Breast epithelium (tissue), 4 donors: ENCODE results near the gene TBC1D8. TPM values are rescaled to one million over a fixed set of nuclear protein-coding genes. Genes with fewer than 3 reads are reported as not detected.

ENCODE experiments used
- DNase-seq, 2 donors: peaks; one replicate each; pipeline ENCODE4 v3.0.0-alpha.2; 2019; ENCODE audit warnings: low spot score in 2 of 2
- H3K27ac ChIP-seq, 2 donors: fragments of 200-600 bp; sonication (generic) in 1 of 2; one replicate each; pipeline ENCODE4 v1.5.1; 2016 to 2019; ENCODE audit warnings: mild to moderate bottlenecking in 1 of 2
- H3K27me3 ChIP-seq, 2 donors: fragments of 200-600 bp; sonication (generic) in 1 of 2; one replicate each; pipeline versions ENCODE4 v1.5.1 to v1.6.0; 2017 to 2019; ENCODE audit warnings: control low read depth in 1 of 2, mild to moderate bottlenecking in 1 of 2
- H3K36me3 ChIP-seq: fragments of 200-600 bp; one replicate; pipeline ENCODE4 v1.5.1; 2019
- H3K4me1 ChIP-seq, 2 donors: fragments of 200-600 bp; sonication (generic); one replicate each; pipeline ENCODE4 v1.5.1; 2016 to 2019; ENCODE audit warnings: control low read depth in 1 of 2
- H3K4me3 ChIP-seq, 3 donors: fragments of 200-600 bp; sonication (generic); 1 replicate in 2 of 3; 2 replicates in 1 of 3; pipeline ENCODE4 v1.5.1; 2016 to 2019; ENCODE audit warnings: mild to moderate bottlenecking in 3 of 3, moderate library complexity in 2 of 3
- H3K9me3 ChIP-seq, 2 donors: fragments of 200-600 bp; sonication (generic) in 1 of 2; one replicate each; pipeline ENCODE4 v1.5.1; 2016 to 2019; ENCODE audit warnings: control low read depth in 1 of 2
- POLR2A ChIP-seq: fragments of 450-650 bp; IDR thresholded peaks from one replicate; pipeline ENCODE4 v1.6.1; 2016; ENCODE audit warnings: antibody characterized with exemption, mild to moderate bottlenecking, moderate library complexity
- POLR2AphosphoS5 ChIP-seq, 3 donors: sonication (generic); formaldehyde crosslinking; IDR thresholded peaks; one replicate each; pipeline ENCODE4 v1.6.1; 2017; ENCODE audit warnings: antibody characterized with exemption in 3 of 3
- intact Hi-C: fragments of 100-400 bp; cut with DNase I; formaldehyde crosslinking; loops from one replicate; pipeline ENCODE4 v1.15.1; 2023; ENCODE audit warnings: low total_unique reads
- total RNA-seq, 3 donors: library from RNA; depleted of rRNA; stranded (reverse); fragments of >200 nt; gene quantifications; one replicate each; pipeline ENCODE4 v1.1.0, GENCODE V29; 2016
- TF ChIP-seq, protein P1 (sequence below), 3 donors: fragments of 450-650 bp; IDR thresholded peaks; one replicate each; pipeline ENCODE4 v1.5.1; 2016 to 2017; ENCODE audit warnings: antibody characterized with exemption in 3 of 3, mild to moderate bottlenecking in 3 of 3, moderate library complexity in 3 of 3

Gene TBC1D8
- total RNA-seq, 3 donors from 2014 or later = 19.5 to 92.4 (median 89.7) TPM

DNA sequence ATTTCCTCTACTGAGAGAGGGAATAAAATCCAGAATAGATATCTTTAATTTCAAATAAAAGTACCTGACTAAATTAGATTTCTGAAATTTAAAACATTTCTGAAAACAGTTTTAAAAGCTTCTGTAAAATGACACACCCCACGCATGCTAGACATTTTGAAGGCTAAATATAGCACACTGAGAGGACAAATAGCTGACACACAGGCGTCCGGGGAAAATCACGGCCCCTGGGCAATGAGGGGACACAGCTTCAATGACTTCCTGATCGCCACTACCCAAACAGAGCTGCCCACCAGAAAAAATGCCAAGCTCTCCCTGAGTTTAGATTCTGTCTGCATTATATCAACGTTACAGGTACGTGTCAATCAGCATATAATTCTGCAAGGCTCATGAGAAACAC is 10.9 kb downstream of the TBC1D8 start:
- no peaks in the 10 kb centered on the region for H3K4me1 ChIP-seq
- H3K36me3 ChIP-seq = no peaks in the 10 kb centered on the region
- TF ChIP-seq, protein P1, sequence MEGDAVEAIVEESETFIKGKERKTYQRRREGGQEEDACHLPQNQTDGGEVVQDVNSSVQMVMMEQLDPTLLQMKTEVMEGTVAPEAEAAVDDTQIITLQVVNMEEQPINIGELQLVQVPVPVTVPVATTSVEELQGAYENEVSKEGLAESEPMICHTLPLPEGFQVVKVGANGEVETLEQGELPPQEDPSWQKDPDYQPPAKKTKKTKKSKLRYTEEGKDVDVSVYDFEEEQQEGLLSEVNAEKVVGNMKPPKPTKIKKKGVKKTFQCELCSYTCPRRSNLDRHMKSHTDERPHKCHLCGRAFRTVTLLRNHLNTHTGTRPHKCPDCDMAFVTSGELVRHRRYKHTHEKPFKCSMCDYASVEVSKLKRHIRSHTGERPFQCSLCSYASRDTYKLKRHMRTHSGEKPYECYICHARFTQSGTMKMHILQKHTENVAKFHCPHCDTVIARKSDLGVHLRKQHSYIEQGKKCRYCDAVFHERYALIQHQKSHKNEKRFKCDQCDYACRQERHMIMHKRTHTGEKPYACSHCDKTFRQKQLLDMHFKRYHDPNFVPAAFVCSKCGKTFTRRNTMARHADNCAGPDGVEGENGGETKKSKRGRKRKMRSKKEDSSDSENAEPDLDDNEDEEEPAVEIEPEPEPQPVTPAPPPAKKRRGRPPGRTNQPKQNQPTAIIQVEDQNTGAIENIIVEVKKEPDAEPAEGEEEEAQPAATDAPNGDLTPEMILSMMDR (IDR thresholded peaks at IDR 0.05) = no peak
- TF ChIP-seq POLR2AphosphoS5 (IDR thresholded peaks at IDR 0.05) = no peak
- no peak for TF ChIP-seq POLR2A
- intact Hi-C loops = no loop called here
- H3K27me3 ChIP-seq = no peaks in the 10 kb centered on the region
- H3K27ac ChIP-seq = no peak overlapping the region
- DNase-seq = no peak
- H3K4me3 ChIP-seq = no peak overlapping the region
- no peaks in the 10 kb centered on the region for H3K9me3 ChIP-seq

DNA sequence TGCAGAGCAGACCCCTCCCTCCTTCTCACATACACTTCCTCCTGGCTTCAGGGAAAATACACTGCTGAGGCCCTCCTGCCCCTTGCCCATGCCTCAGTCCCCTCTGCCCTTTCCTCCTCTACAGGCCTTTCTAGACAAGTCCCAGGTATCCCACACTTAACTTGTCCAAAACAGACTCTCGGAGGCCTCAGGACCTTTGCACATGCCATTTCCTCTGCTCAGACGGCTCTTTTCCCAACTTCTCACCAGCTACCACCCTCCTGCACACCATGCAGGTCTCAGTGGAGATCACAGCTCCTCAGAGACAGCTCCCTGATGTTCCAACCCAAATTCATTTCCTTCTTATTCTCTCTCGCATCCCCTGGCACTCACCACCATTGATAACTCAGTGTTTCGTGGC is 11.7 kb downstream of the TBC1D8 start:
- no peak for DNase-seq
- Histone ChIP-seq H3K4me1 (no peaks in the 10 kb centered on the region), H3K4me3 (no peak overlapping the region), H3K36me3 (no peaks in the 10 kb centered on the region), H3K9me3 (no peaks in the 10 kb centered on the region), H3K27me3 (no peaks in the 10 kb centered on the region), H3K27ac (no peak overlapping the region)
- intact Hi-C loops = no loop called here
- TF ChIP-seq POLR2A = no peak
- no peak for TF ChIP-seq POLR2AphosphoS5 (IDR thresholded peaks at IDR 0.05)
- TF ChIP-seq, protein P1 (IDR thresholded peaks at IDR 0.05) = no peak

DNA sequence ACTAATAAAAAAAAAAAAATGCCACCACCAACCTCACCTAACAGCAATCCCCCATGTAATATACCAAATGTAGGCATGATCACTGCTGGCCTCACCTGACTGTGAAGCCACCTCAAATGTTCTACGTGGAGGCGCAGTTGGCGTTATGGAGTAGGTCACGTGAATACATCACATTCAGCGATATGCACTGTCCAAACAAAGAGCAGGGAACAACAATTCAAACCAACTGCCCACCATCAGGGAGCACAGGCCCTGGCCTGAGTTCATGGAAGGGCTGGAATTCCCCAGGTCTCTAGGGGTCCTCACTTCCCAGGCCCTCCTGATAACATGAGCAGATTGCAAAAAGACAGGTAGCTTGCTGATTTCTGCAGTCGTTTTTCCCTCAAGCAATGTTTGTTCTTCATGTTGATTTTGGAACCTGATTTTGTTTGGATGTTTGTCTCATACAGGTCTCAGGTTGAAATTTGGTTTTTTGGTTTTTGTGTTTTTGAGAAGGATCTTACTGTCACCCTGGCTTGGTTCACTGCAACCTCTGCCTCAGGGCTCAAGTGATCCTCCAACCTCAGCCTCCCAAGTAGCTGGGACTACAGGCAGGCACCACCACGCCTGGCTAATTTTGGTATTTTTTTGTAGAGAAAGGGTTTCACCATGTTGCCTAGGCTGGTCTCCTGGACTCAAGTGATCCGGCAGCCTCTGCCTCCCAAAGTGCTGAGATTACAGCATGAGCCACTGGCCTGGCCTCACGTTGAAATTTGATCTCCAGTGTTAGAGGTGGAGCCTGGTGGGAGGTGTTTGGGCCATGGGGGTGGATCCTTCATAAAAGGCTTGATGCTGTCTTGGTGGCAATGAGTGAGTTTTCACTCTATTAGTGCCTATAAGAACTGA is 15.5 kb downstream of the TBC1D8 start:
- TF ChIP-seq, protein P1 (IDR thresholded peaks at IDR 0.05) = no peak
- no peak for TF ChIP-seq POLR2AphosphoS5 (IDR thresholded peaks at IDR 0.05)
- TF ChIP-seq POLR2A = no peak
- Histone ChIP-seq H3K27me3 (no peaks in the 10 kb centered on the region), H3K36me3 (no peaks in the 10 kb centered on the region), H3K4me3 (no peak overlapping the region), H3K27ac (peak overlapping the region; percentile 30 to 51), H3K9me3 (no peaks in the 10 kb centered on the region), H3K4me1 (no peaks in the 10 kb centered on the region)
- intact Hi-C loops = no loop called here
- no peak for DNase-seq

DNA sequence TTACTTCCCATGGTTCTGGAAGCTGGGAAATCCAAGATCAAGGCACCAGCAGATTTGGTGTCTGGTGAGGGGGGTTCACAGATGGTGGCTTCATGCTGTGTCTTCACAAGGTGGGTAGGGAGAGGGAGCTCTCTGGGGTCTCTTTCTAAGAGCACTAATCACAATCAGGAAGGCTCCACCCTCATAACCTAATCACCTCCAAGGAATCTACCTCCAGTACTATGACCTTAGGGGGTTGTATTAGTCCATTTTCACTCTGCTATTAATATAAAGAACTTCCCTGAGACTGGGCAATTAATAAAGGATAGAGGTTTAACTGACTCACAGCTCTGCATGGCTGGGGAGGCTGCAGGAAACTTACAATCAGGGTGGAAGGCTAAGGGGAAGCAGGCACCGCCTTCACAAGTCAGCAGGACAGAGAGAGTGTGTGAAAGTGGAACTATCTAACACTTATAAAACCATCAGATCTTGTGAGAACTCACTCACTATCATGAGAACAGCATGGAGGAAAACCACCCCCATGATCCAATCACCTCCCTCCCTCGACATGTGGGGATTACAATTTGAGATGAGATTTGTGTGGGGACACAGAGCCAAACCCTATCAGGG is 17.6 kb downstream of the TBC1D8 start:
- no peak overlapping the region for H3K4me3 ChIP-seq
- no peaks in the 10 kb centered on the region for H3K27me3 ChIP-seq
- H3K27ac ChIP-seq = no peak overlapping the region
- no peaks in the 10 kb centered on the region for H3K9me3 ChIP-seq
- H3K4me1 ChIP-seq = no peaks in the 10 kb centered on the region
- TF ChIP-seq POLR2AphosphoS5 (IDR thresholded peaks at IDR 0.05) = no peak
- TF ChIP-seq, protein P1 (IDR thresholded peaks at IDR 0.05) = no peak
- TF ChIP-seq POLR2A = no peak
- no peaks in the 10 kb centered on the region for H3K36me3 ChIP-seq
- no peak for DNase-seq
- intact Hi-C loops = no loop called here

DNA sequence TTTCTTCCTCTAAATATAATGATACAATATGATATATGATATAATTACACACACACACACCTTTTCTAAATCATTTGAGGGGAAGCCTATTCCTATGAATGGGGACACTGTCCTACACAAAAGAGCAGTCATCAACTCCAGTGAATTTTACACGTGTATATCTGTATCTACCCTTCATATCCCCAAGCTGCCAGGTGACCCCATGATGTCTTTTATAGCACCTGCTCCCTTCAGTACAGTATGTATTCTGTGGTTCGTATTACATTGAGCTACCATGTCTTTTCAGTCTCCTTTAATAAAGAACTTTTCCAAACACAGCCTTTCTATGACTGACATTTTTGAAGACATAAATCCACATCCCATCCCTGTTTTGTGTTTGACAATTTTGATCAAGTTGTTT is 19.0 kb downstream of the TBC1D8 start:
- Histone ChIP-seq H3K36me3 (no peaks in the 10 kb centered on the region), H3K27ac (no peak overlapping the region), H3K27me3 (no peaks in the 10 kb centered on the region), H3K4me3 (no peak overlapping the region), H3K9me3 (no peaks in the 10 kb centered on the region), H3K4me1 (no peaks in the 10 kb centered on the region)
- no peak for TF ChIP-seq POLR2A
- no peak for TF ChIP-seq POLR2AphosphoS5 (IDR thresholded peaks at IDR 0.05)
- TF ChIP-seq, protein P1 (IDR thresholded peaks at IDR 0.05) = no peak
- intact Hi-C loops = no loop called here
- no peak for DNase-seq
